Endothelial cell of umbilical vein (primary cell): ENCODE measurements around the gene LRRK2. TPM values are rescaled to one million over a fixed set of nuclear protein-coding genes. Genes with fewer than 3 reads are reported as not detected.

ENCODE experiments used
- BruUV-seq: library from RNA; stranded (reverse); fragments of 400-500 nt; replicated peaks from 2 replicates; lab custom pipeline; 2021; lab: Mats Ljungman, UMichigan
- CTCF ChIA-PET: fragments of 300-600, 350-600 bp; sonication (Branson Sonifier 250); formaldehyde crosslinking; loops from one replicate; lab custom pipeline; 2021; ENCODE audit warnings: antibody characterized with exemption, inconsistent platforms; lab: Charles Lee
- POLR2A ChIA-PET: fragments of 300-600, 350-600 bp; sonication (Branson Sonifier 250); formaldehyde crosslinking; loops from one replicate; lab custom pipeline; 2021; ENCODE audit warnings: antibody characterized with exemption, inconsistent platforms; lab: Charles Lee
- DNase-seq: peaks from one replicate; pipeline ENCODE4 v3.0.0-alpha.2; 2011; ENCODE audit warnings: low read depth, low spot score
- FAIRE-seq: peaks from 2 replicates; lab custom pipeline; 2011; peaks lifted over from hg19 to GRCh38; lab: Jason Lieb, UNC
- H2AFZ ChIP-seq: 2 replicates; pipeline ENCODE4 v1.6.0; 2012; ENCODE audit warnings: low read depth, low read length, control low read depth, inconsistent platforms
- H3K27ac ChIP-seq: 2 replicates; pipeline ENCODE4 v1.5.1; 2011; ENCODE audit warnings: low read depth, mild to moderate bottlenecking, control low read depth, low read length, moderate library complexity; ENCODE audit not compliant: insufficient read depth
- H3K27me3 ChIP-seq, 2 experiments: 2 replicates each; pipeline versions ENCODE4 v1.6.0 to v1.6.1; 2011; ENCODE audit warnings: low read length in 2 of 2, mixed read lengths in 1 of 2; ENCODE audit not compliant: control insufficient read depth in 2 of 2, insufficient read depth in 2 of 2
- H3K36me3 ChIP-seq, 2 experiments: 2 replicates in 1 of 2; 3 replicates in 1 of 2; pipeline ENCODE4 v1.5.1; 2011; ENCODE audit warnings: low read length in 2 of 2, mild to moderate bottlenecking in 1 of 2, moderate library complexity in 1 of 2; ENCODE audit not compliant: control insufficient read depth in 2 of 2, insufficient read depth in 2 of 2; ENCODE audit errors: extremely low read depth in 1 of 2
- H3K4me1 ChIP-seq: 3 replicates; pipeline ENCODE4 v1.5.1; 2011; ENCODE audit warnings: mild to moderate bottlenecking, low read length; ENCODE audit not compliant: control insufficient read depth, insufficient read depth; ENCODE audit errors: extremely low read depth
- H3K4me2 ChIP-seq: 2 replicates; pipeline ENCODE4 v1.6.1; 2011; ENCODE audit warnings: low read length, control low read depth, mixed read lengths; ENCODE audit not compliant: insufficient read depth
- H3K4me3 ChIP-seq, 3 experiments: fragments of 200-600 bp in 1 of 3; sonication (generic), shearing (Covaris generic) in 1 of 3; replicated peaks in 1 of 3; 2 replicates each; pipeline ENCODE4 v1.5.1; 2011 to 2016; ENCODE audit warnings: control low read depth in 3 of 3, low read length in 3 of 3, mild to moderate bottlenecking in 2 of 3, inconsistent platforms in 1 of 3, low read depth in 1 of 3, moderate library complexity in 1 of 3; ENCODE audit not compliant: insufficient read depth in 1 of 3
- H3K79me2 ChIP-seq: 2 replicates; pipeline ENCODE4 v1.6.0; 2012; ENCODE audit warnings: low read length, inconsistent platforms; ENCODE audit not compliant: control insufficient read depth, insufficient read depth
- H3K9ac ChIP-seq: replicated peaks from 2 replicates; pipeline ENCODE3; 2011; ENCODE audit warnings: low read length, control low read depth; ENCODE audit not compliant: insufficient read depth; ENCODE audit errors: extremely low read depth
- H3K9me1 ChIP-seq: replicated peaks from 3 replicates; pipeline ENCODE4 v1.6.0; 2011; ENCODE audit warnings: mild to moderate bottlenecking, low read length; ENCODE audit not compliant: control insufficient read depth, insufficient read depth; ENCODE audit errors: extremely low read depth
- H3K9me3 ChIP-seq: replicated peaks from 2 replicates; pipeline ENCODE4 v1.5.1; 2012; ENCODE audit warnings: low read length, inconsistent platforms; ENCODE audit not compliant: control insufficient read depth, insufficient read depth
- H4K20me1 ChIP-seq: replicated peaks from 2 replicates; pipeline ENCODE3; 2011; ENCODE audit warnings: mild to moderate bottlenecking, low read length; ENCODE audit not compliant: control insufficient read depth, insufficient read depth; ENCODE audit errors: extremely low read depth
- CTCF ChIP-seq, 2 donors: IDR thresholded peaks; 1 replicate in 1 of 2; 2 replicates in 1 of 2; pipeline ENCODE4 v1.5.1; 2011; ENCODE audit warnings: low read length in 2 of 2, mild to moderate bottlenecking in 2 of 2, moderate library complexity in 2 of 2, control low read depth in 1 of 2, inconsistent platforms in 1 of 2, low read depth in 1 of 2; ENCODE audit not compliant: insufficient read depth in 1 of 2; ENCODE audit errors: extremely low read depth in 1 of 2
- EZH2 ChIP-seq: IDR thresholded peaks from 2 replicates; pipeline ENCODE4 v1.6.1; 2012; ENCODE audit warnings: borderline replicate concordance, low read depth, mild to moderate bottlenecking, moderate library complexity, low read length, inconsistent platforms; ENCODE audit not compliant: severe bottlenecking
- FOS ChIP-seq: IDR thresholded peaks from 2 replicates; pipeline ENCODE4 v1.6.1; 2011; ENCODE audit warnings: mild to moderate bottlenecking, low read length, moderate library complexity, borderline replicate concordance; ENCODE audit not compliant: insufficient read depth
- GATA2 ChIP-seq: IDR thresholded peaks from 2 replicates; pipeline ENCODE4 v1.7.0; 2011; ENCODE audit warnings: low read depth, mild to moderate bottlenecking, moderate library complexity, mixed read lengths, low read length; ENCODE audit not compliant: insufficient read length, insufficient read depth
- JUN ChIP-seq: IDR thresholded peaks from 2 replicates; pipeline ENCODE4 v1.6.1; 2011; ENCODE audit warnings: borderline replicate concordance, low read depth; ENCODE audit not compliant: insufficient read length, insufficient read depth
- MAX ChIP-seq: IDR thresholded peaks from 2 replicates; pipeline ENCODE4 v1.6.1; 2011; ENCODE audit not compliant: insufficient read depth, insufficient read length
- MYC ChIP-seq: IDR thresholded peaks from one replicate; pipeline ENCODE4 v1.6.1; 2011; ENCODE audit warnings: mild to moderate bottlenecking, low read depth, low read length
- POLR2A ChIP-seq: IDR thresholded peaks from 2 replicates; pipeline ENCODE4 v1.6.1; 2012; ENCODE audit warnings: low read depth, mild to moderate bottlenecking, control low read depth, low read length
- POLR2AphosphoS5 ChIP-seq: IDR thresholded peaks from 2 replicates; pipeline ENCODE4 v1.6.1; 2012; ENCODE audit warnings: low read depth, mild to moderate bottlenecking, control low read depth, low read length, moderate library complexity; ENCODE audit not compliant: insufficient read depth
- dilution Hi-C: fragments of 300-500 bp; cut with MboI; formaldehyde crosslinking; loops from one replicate; pipeline ENCODE4 v1.15.0; 2019; ENCODE audit warnings: low sequenced_read_pairs; ENCODE audit not compliant: extremely low pct_ligation_motif_present
- intact Hi-C: fragments of 100-400 bp; cut with micrococcal nuclease; formaldehyde crosslinking; loops from one replicate; pipeline ENCODE4 v1.10.0; 2022
- polyA plus RNA-seq, 4 experiments: library from polyadenylated mRNA; depleted of rRNA in 3 of 4; stranded (reverse) in 3 of 4; unstranded in 1 of 4; fragments of >200 nt; gene quantifications; 2 replicates each; pipeline versions ENCODE4 v1.2.1 to v1.2.3, GENCODE V29; 2011 to 2012; ENCODE audit warnings: missing spikeins in 1 of 4
- total RNA-seq: library from RNA; stranded (reverse); gene quantifications from 2 replicates; pipeline ENCODE4 v1.2.3, GENCODE V29; 2021

LRRK2 gene
- total and polyA plus RNA-seq, 2 donors (not counting 3 experiments of a cell fraction or from before 2014, with no cell fraction given), result 0.26 to 2.2 TPM

GRCh38 chr12:40261937-40262336, 37.1 kb downstream of the LRRK2 start:
- Histone ChIP-seq H3K27ac (no peak overlapping the region), H3K27me3 (no peaks in the 10 kb centered on the region), H3K4me1 (no peaks in the 10 kb centered on the region), H3K4me2 (no peak overlapping the region), H3K9me1 (no peaks in the 10 kb centered on the region), H4K20me1 (no peaks in the 10 kb centered on the region), H3K36me3 (no peaks in the 10 kb centered on the region), H3K9me3 (no peaks in the 10 kb centered on the region), H2AFZ (no peak overlapping the region), H3K9ac (no peak overlapping the region), H3K4me3 (no peak overlapping the region), H3K79me2 (no peaks in the 10 kb centered on the region)
- TF ChIP-seq MYC (no peak), JUN (no peak), FOS (no peak), CTCF (IDR thresholded peaks at IDR 0.05; ENCODE audit: extremely low read depth in 1 of 2, insufficient read depth in 1 of 2, low read depth in 1 of 2, low read length in 2 of 2) (no peak), GATA2 (no peak), POLR2AphosphoS5 (no peak), POLR2A (no peak), EZH2 (no peak), MAX (no peak)
- ChIA-PET POLR2A (no interaction called here), CTCF (interaction anchor here (1.5 to 1.8 kb wide), 3 partner anchors 11 to 21 kb away, joined by 4 to 7 read pairs (median 6); no protein-coding TSS in a partner anchor)
- BruUV-seq, result no TSS peak
- dilution Hi-C loops, result no loop called here
- intact Hi-C loops, result no loop called here
- FAIRE-seq (no peak), DNase-seq (no peak)
